Gastroesophageal sphincter (tissue), 3 donors: ENCODE results near the gene USP5.

Experiments used
- EP300 ChIP-seq: sonication (generic); formaldehyde crosslinking; IDR thresholded peaks from one replicate; pipeline ENCODE4 v1.6.1; 2017; ENCODE audit warnings: antibody characterized with exemption, mild to moderate bottlenecking
- POLR2A ChIP-seq, 2 donors: fragments of 450-650 bp; IDR thresholded peaks; one replicate each; pipeline ENCODE4 v1.6.1; 2017; ENCODE audit warnings: antibody characterized with exemption in 2 of 2, mild to moderate bottlenecking in 2 of 2, moderate library complexity in 1 of 2
- POLR2AphosphoS5 ChIP-seq: sonication (generic); formaldehyde crosslinking; IDR thresholded peaks from one replicate; pipeline ENCODE4 v1.6.1; 2017; ENCODE audit warnings: antibody characterized with exemption
- TF ChIP-seq, protein P1 (sequence below), 4 experiments: fragments of 200-600 bp in 2 of 4; fragments of 450-650 bp in 2 of 4; sonication (generic) in 1 of 4; IDR thresholded peaks; one replicate each; pipeline ENCODE4 v1.5.1; 2017 to 2019; ENCODE audit warnings: antibody characterized with exemption in 4 of 4, mild to moderate bottlenecking in 2 of 4, moderate library complexity in 2 of 4

DNA sequence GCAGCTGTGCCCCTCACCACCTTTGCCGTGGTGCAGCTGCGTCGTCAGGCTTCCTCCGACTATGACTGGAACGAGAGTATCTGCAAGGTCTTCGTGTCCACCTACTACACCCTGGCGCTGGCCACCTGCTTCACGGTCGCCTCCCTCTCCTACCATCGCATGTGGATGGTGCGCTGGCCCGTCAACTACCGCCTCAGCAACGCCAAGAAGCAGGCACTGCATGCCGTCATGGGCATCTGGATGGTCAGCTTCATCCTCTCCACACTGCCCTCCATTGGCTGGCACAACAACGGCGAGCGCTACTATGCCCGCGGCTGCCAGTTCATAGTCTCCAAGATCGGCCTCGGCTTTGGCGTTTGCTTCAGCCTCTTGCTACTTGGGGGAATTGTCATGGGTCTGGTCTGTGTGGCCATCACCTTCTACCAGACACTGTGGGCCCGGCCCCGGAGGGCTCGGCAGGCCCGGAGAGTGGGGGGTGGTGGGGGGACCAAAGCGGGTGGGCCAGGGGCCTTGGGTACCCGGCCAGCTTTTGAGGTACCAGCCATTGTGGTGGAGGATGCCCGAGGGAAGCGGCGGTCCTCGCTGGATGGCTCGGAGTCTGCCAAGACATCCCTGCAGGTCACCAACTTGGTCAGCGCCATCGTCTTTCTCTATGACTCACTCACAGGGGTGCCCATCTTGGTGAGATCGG, 27.7 kb upstream of the USP5 start:
- TF ChIP-seq, protein P1, sequence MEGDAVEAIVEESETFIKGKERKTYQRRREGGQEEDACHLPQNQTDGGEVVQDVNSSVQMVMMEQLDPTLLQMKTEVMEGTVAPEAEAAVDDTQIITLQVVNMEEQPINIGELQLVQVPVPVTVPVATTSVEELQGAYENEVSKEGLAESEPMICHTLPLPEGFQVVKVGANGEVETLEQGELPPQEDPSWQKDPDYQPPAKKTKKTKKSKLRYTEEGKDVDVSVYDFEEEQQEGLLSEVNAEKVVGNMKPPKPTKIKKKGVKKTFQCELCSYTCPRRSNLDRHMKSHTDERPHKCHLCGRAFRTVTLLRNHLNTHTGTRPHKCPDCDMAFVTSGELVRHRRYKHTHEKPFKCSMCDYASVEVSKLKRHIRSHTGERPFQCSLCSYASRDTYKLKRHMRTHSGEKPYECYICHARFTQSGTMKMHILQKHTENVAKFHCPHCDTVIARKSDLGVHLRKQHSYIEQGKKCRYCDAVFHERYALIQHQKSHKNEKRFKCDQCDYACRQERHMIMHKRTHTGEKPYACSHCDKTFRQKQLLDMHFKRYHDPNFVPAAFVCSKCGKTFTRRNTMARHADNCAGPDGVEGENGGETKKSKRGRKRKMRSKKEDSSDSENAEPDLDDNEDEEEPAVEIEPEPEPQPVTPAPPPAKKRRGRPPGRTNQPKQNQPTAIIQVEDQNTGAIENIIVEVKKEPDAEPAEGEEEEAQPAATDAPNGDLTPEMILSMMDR (IDR thresholded peaks at IDR 0.05): no peak
- TF ChIP-seq POLR2A (IDR thresholded peaks at IDR 0.05): no peak
- no peak for TF ChIP-seq POLR2AphosphoS5
- TF ChIP-seq EP300: no peak
